ENCODE data around the gene UVRAG. TPM values are rescaled to one million over a fixed set of nuclear protein-coding genes. Genes with fewer than 3 reads are reported as not detected.
"Not testable (repeated sequence)": the region's sequence is repeated elsewhere in the genome, so short reads cannot be mapped to it uniquely, and the experiment has no call there.

Gene UVRAG
- total and polyA plus RNA-seq, 2 donors (not counting 1 experiment from before 2014, with no cell fraction given): 37.7 to 94.1 TPM

DNA sequence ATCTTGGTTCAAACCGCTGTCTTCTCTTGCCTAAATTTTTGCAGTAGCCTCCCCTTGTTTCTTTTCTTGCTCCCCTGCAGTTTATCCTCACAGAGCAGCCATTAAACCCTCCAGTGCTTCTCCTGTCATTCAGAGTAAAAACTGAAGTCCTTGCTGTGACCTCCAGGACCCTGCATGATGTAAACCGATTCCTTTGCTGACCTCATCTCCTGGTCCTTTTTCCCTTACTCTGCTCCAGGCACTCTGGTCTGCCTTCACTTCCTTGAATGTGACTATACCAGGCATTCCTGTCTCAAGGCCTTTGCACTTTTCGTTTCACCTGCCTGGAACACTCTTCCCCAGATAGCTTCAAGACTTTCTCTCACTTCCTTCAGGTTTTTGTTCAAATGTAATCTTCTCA is 239.3 kb downstream of the UVRAG start:
- CTCF ChIA-PET: no interaction called here

DNA sequence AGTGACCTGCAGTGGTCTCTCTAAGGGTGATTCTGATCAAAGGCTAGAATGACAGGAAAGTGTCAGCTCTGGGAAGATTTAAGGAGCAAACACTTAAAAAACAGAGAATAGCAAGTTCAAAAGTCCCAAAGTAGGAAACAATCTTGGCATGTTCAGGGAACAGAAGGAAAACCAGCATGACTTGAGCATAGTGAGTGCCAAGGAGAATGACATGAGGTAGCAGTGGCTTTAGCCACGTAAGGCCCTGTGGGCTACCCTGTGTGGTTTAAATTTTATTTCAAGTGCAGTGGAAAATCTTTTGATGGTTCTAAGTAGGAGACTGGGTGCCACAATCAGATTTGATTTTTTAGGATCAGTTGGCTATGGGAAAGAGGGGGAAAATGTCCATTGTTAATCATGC is 241.9 kb downstream of the UVRAG start:
- no peaks in the 10 kb centered on the region for H3K27me3 Mint-ChIP-seq
- no peak overlapping the region for H2AFZ ChIP-seq (ENCODE audit: insufficient read depth, low read depth, low read length, poor library complexity, severe bottlenecking)
- H3K9me3 ChIP-seq (ENCODE audit: control extremely low read depth in 1 of 3, control insufficient read depth in 2 of 3, insufficient read depth in 1 of 3, low read length in 2 of 3): no peaks in the 10 kb centered on the region
- H3K27me3 ChIP-seq (replicated peaks in 1 of 4; ENCODE audit: control extremely low read depth in 1 of 4, control insufficient read depth in 3 of 4, insufficient read depth in 4 of 4, low read length in 3 of 4): no peaks in the 10 kb centered on the region
- no peak for ATAC-seq (ENCODE audit: low read depth)
- no peak overlapping the region for H3K9ac ChIP-seq (ENCODE audit: low read length)
- 100% methylated on average over 1 of the region's 1 CpG for WGBS (ENCODE audit: insufficient coverage)
- ChIA-PET CTCF (no interaction called here), POLR2A (no interaction called here)
- H3K27ac Mint-ChIP-seq: peak overlapping the region; percentile 28
- TF ChIP-seq EZH2 (IDR thresholded peaks at IDR 0.05; ENCODE audit: borderline replicate concordance, insufficient read depth, low read depth, low read length, poor library complexity, severe bottlenecking): no peak
- TF ChIP-seq, protein P1, sequence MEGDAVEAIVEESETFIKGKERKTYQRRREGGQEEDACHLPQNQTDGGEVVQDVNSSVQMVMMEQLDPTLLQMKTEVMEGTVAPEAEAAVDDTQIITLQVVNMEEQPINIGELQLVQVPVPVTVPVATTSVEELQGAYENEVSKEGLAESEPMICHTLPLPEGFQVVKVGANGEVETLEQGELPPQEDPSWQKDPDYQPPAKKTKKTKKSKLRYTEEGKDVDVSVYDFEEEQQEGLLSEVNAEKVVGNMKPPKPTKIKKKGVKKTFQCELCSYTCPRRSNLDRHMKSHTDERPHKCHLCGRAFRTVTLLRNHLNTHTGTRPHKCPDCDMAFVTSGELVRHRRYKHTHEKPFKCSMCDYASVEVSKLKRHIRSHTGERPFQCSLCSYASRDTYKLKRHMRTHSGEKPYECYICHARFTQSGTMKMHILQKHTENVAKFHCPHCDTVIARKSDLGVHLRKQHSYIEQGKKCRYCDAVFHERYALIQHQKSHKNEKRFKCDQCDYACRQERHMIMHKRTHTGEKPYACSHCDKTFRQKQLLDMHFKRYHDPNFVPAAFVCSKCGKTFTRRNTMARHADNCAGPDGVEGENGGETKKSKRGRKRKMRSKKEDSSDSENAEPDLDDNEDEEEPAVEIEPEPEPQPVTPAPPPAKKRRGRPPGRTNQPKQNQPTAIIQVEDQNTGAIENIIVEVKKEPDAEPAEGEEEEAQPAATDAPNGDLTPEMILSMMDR (IDR thresholded peaks at IDR 0.05): no peak
- no peaks in the 10 kb centered on the region for H3K9me3 Mint-ChIP-seq (ENCODE audit: insufficient read depth)
- no peak overlapping the region for H3K4me3 Mint-ChIP-seq
- H4K20me1 ChIP-seq (ENCODE audit: control insufficient read depth, insufficient read depth, low read length, poor library complexity, severe bottlenecking): peaks cover 39% of the 10 kb centered on the region
- no peak overlapping the region for H3K27ac ChIP-seq (ENCODE audit: low read length in 2 of 2)
- intact Hi-C loops (cut with micrococcal nuclease): no loop called here
- no peak overlapping the region for H3K4me3 ChIP-seq (ENCODE audit: control extremely low read depth in 1 of 5, extremely low read depth in 1 of 5, insufficient read depth in 1 of 5, low read depth in 2 of 5, low read length in 4 of 5)
- H3K36me3 ChIP-seq (replicated peaks in 1 of 2; ENCODE audit: control extremely low read depth in 1 of 2, control insufficient read depth in 1 of 2, extremely low read depth in 1 of 2, insufficient read depth in 2 of 2, low read length in 1 of 2): peaks cover 6 to 21% of the 10 kb centered on the region in 2 experiments
- DNase-seq: no peak
- H3K79me2 ChIP-seq (ENCODE audit: control insufficient read depth, insufficient read depth, low read length): peaks cover 23% of the 10 kb centered on the region
- peaks cover 21% of the 10 kb centered on the region for H3K4me1 Mint-ChIP-seq
- H3K4me2 ChIP-seq (replicated peaks; ENCODE audit: low read depth, low read length, poor library complexity, severe bottlenecking): no peak overlapping the region
- no peaks in the 10 kb centered on the region for H3K4me1 ChIP-seq (ENCODE audit: control insufficient read depth in 2 of 2, insufficient read depth in 2 of 2, low read length in 2 of 2)

More for the DNA sequence above, 239.3 kb downstream of the UVRAG start:
- Histone ChIP-seq H3K36me3 (replicated peaks in 1 of 2; ENCODE audit: control extremely low read depth in 1 of 2, control insufficient read depth in 1 of 2, extremely low read depth in 1 of 2, insufficient read depth in 2 of 2, low read length in 1 of 2) (peaks cover 6 to 26% of the 10 kb centered on the region in 2 experiments), H3K9ac (ENCODE audit: low read length) (no peak overlapping the region), H3K9me3 (ENCODE audit: control extremely low read depth in 1 of 3, control insufficient read depth in 2 of 3, insufficient read depth in 1 of 3, low read length in 2 of 3) (peaks cover 1 to 5% (median 2%) of the 10 kb centered on the region in 3 donors), H3K4me3 (ENCODE audit: control extremely low read depth in 1 of 5, extremely low read depth in 1 of 5, insufficient read depth in 1 of 5, low read depth in 2 of 5, low read length in 4 of 5) (no peak overlapping the region), H3K27me3 (replicated peaks in 1 of 4; ENCODE audit: control extremely low read depth in 1 of 4, control insufficient read depth in 3 of 4, insufficient read depth in 4 of 4, low read length in 3 of 4) (no peaks in the 10 kb centered on the region), H3K4me1 (ENCODE audit: control insufficient read depth in 2 of 2, insufficient read depth in 2 of 2, low read length in 2 of 2) (no peaks in the 10 kb centered on the region), H3K4me2 (replicated peaks; ENCODE audit: low read depth, low read length, poor library complexity, severe bottlenecking) (no peak overlapping the region), H2AFZ (ENCODE audit: insufficient read depth, low read depth, low read length, poor library complexity, severe bottlenecking) (no peak overlapping the region), H3K27ac (ENCODE audit: low read length in 2 of 2) (no peak overlapping the region), H3K79me2 (ENCODE audit: control insufficient read depth, insufficient read depth, low read length) (peaks cover 32% of the 10 kb centered on the region), H4K20me1 (ENCODE audit: control insufficient read depth, insufficient read depth, low read length, poor library complexity, severe bottlenecking) (peaks cover 36% of the 10 kb centered on the region)
- H3K4me1 Mint-ChIP-seq: peaks cover 21% of the 10 kb centered on the region
- ATAC-seq (ENCODE audit: low read depth) (no peak), DNase-seq (no peak)
- H3K27me3 Mint-ChIP-seq: no peaks in the 10 kb centered on the region
- no peak overlapping the region for H3K4me3 Mint-ChIP-seq
- 94% methylated on average over 3 of the region's 3 CpGs for WGBS (ENCODE audit: insufficient coverage)
- intact Hi-C loops (cut with micrococcal nuclease): no loop called here
- peaks cover 3% of the 10 kb centered on the region for H3K9me3 Mint-ChIP-seq (ENCODE audit: insufficient read depth)
- POLR2A ChIA-PET: no interaction called here
- TF ChIP-seq, protein P1 (IDR thresholded peaks at IDR 0.05): no peak
- no peak for TF ChIP-seq EZH2 (IDR thresholded peaks at IDR 0.05; ENCODE audit: borderline replicate concordance, insufficient read depth, low read depth, low read length, poor library complexity, severe bottlenecking)
- H3K27ac Mint-ChIP-seq: peak overlapping the region; percentile 51

DNA sequence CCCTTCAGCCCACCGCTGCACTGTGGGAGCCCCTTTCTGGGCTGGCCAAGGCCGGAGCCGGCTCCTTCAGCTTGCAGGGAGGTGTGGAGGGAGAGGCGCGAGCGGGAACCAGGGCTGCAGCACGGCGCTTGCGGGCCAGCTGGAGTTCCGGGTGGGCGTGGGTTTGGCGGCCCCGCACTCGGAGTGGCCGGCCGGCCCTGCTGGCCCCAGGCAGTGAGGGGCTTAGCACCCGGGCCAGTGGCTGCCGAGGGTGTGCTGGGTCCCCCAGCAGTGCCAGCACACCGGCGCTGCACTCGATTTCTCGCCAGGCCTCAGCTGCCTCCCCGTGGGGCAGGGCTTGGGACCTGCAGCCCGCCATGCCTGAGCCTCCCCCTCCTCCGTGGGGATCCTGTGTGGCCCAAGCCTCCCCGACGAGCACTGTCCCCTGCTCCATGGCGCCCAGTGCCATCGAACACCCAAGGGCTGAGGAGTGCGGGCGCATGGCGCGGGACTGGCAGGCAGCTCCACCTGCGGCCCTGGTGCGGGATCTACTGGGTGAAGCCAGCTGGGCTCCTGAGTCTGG is 245.5 kb downstream of the UVRAG start:
- Histone ChIP-seq H3K79me2 (ENCODE audit: control insufficient read depth, insufficient read depth, low read length) (peaks cover 16% of the 10 kb centered on the region), H4K20me1 (ENCODE audit: control insufficient read depth, insufficient read depth, low read length, poor library complexity, severe bottlenecking) (peaks cover 25% of the 10 kb centered on the region), H3K36me3 (replicated peaks in 1 of 2; ENCODE audit: control extremely low read depth in 1 of 2, control insufficient read depth in 1 of 2, extremely low read depth in 1 of 2, insufficient read depth in 2 of 2, low read length in 1 of 2) (peaks cover 1 to 20% of the 10 kb centered on the region in 2 experiments)
- over 99% methylated on average over 21 of the region's 35 CpGs for WGBS (ENCODE audit: insufficient coverage)
- H3K27me3 Mint-ChIP-seq; POLR2A ChIA-PET; ATAC-seq (ENCODE audit: low read depth); H3K4me1 ChIP-seq (ENCODE audit: control insufficient read depth in 2 of 2, insufficient read depth in 2 of 2, low read length in 2 of 2); CTCF ChIA-PET; H3K4me2 ChIP-seq (replicated peaks; ENCODE audit: low read depth, low read length, poor library complexity, severe bottlenecking); H3K9ac ChIP-seq (ENCODE audit: low read length); intact Hi-C loops (cut with micrococcal nuclease); DNase-seq; H3K4me1 Mint-ChIP-seq; H3K4me3 Mint-ChIP-seq; H3K9me3 ChIP-seq (ENCODE audit: control extremely low read depth in 1 of 3, control insufficient read depth in 2 of 3, insufficient read depth in 1 of 3, low read length in 2 of 3); H3K27me3 ChIP-seq (replicated peaks in 1 of 4; ENCODE audit: control extremely low read depth in 1 of 4, control insufficient read depth in 3 of 4, insufficient read depth in 4 of 4, low read length in 3 of 4); H3K27ac ChIP-seq (ENCODE audit: low read length in 2 of 2); H3K4me3 ChIP-seq (ENCODE audit: control extremely low read depth in 1 of 5, extremely low read depth in 1 of 5, insufficient read depth in 1 of 5, low read depth in 2 of 5, low read length in 4 of 5); H2AFZ ChIP-seq (ENCODE audit: insufficient read depth, low read depth, low read length, poor library complexity, severe bottlenecking); H3K27ac Mint-ChIP-seq; H3K9me3 Mint-ChIP-seq (ENCODE audit: insufficient read depth): not testable (repeated sequence)
